Measurements from ENCODE around the gene UNC13A. TPM values are rescaled to one million over a fixed set of nuclear protein-coding genes. Genes with fewer than 3 reads are reported as not detected.

Gene UNC13A
- total and polyA plus RNA-seq, 2 of the 13 experiments (the other 11 are each of a cell fraction or from before 2014, with no cell fraction given), result 0.11 to 0.45 TPM

GRCh38 chr19:17605761-17606589 lies 82.2 kb downstream of the UNC13A start (continued):
- peak; percentile 98; the same call in 1 of the 2 replicates for TF ChIP-seq THAP7 (CRISPR knock-in tag; IDR thresholded peaks at IDR 0.05)
- TF ChIP-seq TBP (CRISPR knock-in tag; IDR thresholded peaks at IDR 0.05), result 0 out of 2 replicates have a peak, but pooled peaks have one; percentile 54
- no peak for TF ChIP-seq ZMYM3 (CRISPR knock-in tag; IDR thresholded peaks at IDR 0.05)
- peak; percentile 75 for TF ChIP-seq SRSF1 (optimal IDR thresholded peaks at IDR 0.05; ENCODE audit: low read depth, low read length)
- TF ChIP-seq JUN (CRISPR knock-in tag; IDR thresholded peaks at IDR 0.05), result peak; percentile 73; the same call in 1 of the 2 replicates
- TF ChIP-seq, protein P1, sequence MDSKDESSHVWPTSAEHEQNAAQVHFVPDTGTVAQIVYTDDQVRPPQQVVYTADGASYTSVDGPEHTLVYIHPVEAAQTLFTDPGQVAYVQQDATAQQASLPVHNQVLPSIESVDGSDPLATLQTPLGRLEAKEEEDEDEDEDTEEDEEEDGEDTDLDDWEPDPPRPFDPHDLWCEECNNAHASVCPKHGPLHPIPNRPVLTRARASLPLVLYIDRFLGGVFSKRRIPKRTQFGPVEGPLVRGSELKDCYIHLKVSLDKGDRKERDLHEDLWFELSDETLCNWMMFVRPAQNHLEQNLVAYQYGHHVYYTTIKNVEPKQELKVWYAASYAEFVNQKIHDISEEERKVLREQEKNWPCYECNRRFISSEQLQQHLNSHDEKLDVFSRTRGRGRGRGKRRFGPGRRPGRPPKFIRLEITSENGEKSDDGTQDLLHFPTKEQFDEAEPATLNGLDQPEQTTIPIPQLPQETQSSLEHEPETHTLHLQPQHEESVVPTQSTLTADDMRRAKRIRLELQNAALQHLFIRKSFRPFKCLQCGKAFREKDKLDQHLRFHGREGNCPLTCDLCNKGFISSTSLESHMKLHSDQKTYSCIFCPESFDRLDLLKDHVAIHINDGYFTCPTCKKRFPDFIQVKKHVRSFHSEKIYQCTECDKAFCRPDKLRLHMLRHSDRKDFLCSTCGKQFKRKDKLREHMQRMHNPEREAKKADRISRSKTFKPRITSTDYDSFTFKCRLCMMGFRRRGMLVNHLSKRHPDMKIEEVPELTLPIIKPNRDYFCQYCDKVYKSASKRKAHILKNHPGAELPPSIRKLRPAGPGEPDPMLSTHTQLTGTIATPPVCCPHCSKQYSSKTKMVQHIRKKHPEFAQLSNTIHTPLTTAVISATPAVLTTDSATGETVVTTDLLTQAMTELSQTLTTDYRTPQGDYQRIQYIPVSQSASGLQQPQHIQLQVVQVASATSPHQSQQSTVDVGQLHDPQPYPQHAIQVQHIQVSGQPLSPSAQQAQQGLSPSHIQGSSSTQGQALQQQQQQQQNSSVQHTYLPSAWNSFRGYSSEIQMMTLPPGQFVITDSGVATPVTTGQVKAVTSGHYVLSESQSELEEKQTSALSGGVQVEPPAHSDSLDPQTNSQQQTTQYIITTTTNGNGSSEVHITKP (CRISPR knock-in tag; IDR thresholded peaks at IDR 0.05; ENCODE audit: low read depth), result no peak
- TF ChIP-seq, protein P2, sequence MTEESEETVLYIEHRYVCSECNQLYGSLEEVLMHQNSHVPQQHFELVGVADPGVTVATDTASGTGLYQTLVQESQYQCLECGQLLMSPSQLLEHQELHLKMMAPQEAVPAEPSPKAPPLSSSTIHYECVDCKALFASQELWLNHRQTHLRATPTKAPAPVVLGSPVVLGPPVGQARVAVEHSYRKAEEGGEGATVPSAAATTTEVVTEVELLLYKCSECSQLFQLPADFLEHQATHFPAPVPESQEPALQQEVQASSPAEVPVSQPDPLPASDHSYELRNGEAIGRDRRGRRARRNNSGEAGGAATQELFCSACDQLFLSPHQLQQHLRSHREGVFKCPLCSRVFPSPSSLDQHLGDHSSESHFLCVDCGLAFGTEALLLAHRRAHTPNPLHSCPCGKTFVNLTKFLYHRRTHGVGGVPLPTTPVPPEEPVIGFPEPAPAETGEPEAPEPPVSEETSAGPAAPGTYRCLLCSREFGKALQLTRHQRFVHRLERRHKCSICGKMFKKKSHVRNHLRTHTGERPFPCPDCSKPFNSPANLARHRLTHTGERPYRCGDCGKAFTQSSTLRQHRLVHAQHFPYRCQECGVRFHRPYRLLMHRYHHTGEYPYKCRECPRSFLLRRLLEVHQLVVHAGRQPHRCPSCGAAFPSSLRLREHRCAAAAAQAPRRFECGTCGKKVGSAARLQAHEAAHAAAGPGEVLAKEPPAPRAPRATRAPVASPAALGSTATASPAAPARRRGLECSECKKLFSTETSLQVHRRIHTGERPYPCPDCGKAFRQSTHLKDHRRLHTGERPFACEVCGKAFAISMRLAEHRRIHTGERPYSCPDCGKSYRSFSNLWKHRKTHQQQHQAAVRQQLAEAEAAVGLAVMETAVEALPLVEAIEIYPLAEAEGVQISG (CRISPR knock-in tag; IDR thresholded peaks at IDR 0.05), result peak; percentile 90
- TF ChIP-seq EED (CRISPR knock-in tag; IDR thresholded peaks at IDR 0.05), result peak; percentile 96
- TF ChIP-seq ZNF597 (CRISPR knock-in tag; IDR thresholded peaks at IDR 0.05), result no peak
- TF ChIP-seq ZNF629 (CRISPR knock-in tag; conservative IDR thresholded peaks at IDR 0.05), result peak; percentile 60
- no peak for TF ChIP-seq RBM22 (optimal IDR thresholded peaks at IDR 0.05; ENCODE audit: low read length)
- TF ChIP-seq ZNF264 (CRISPR knock-in tag; IDR thresholded peaks at IDR 0.05), result no peak
- TF ChIP-seq ZNF841 (CRISPR knock-in tag; IDR thresholded peaks at IDR 0.05; ENCODE audit: borderline replicate concordance), result peak; percentile 96; the same call in 1 of the 2 replicates

Data from HepG2 (cell line).